SK-N-MC (cell line): ENCODE results near the gene KRTAP9-1.

ENCODE experiments used
- EZH2 ChIP-seq: fragments of 200-600 bp; sonication (generic); IDR thresholded peaks from one replicate; pipeline ENCODE4 v1.6.1; 2017; ENCODE audit warnings: antibody characterized with exemption
- POLR2AphosphoS5 ChIP-seq: IDR thresholded peaks from 2 replicates; pipeline ENCODE4 v1.6.1; 2012; ENCODE audit warnings: mild to moderate bottlenecking, low read depth, low read length, borderline replicate concordance

DNA sequence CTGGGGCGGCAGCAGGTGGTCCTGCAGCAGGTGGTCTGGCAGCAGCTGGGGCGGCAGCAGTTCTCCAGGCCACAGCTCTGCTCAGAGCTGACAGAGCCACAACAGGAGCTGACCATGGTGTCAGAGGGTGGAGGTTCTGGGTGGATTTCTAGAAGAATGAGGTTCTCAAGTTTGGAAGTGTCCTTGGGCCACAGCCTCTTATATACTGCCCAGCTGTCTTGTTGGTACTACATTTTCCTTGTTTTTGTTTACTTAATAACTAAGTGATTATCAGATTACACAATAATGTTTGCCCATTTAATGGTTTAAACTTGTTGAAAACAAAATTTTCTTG is 40.1 kb upstream of the KRTAP9-1 start, which contains the start of gene KRTAP4-5:
- no peak for TF ChIP-seq EZH2
- no peak for TF ChIP-seq POLR2AphosphoS5
